GM19438 (cell line): ENCODE measurements around the gene NRCAM.
"Not testable (repeated sequence)": the region's sequence is repeated elsewhere in the genome, so short reads cannot be mapped to it uniquely, and the experiment has no call there.

Experiments
- ATAC-seq: cut with Tn5 transposase; IDR thresholded peaks from one replicate; pipeline ENCODE4 v1.9.1; 2021; ENCODE audit warnings: low read depth; ENCODE audit not compliant: unreplicated experiment

Gene NRCAM

DNA sequence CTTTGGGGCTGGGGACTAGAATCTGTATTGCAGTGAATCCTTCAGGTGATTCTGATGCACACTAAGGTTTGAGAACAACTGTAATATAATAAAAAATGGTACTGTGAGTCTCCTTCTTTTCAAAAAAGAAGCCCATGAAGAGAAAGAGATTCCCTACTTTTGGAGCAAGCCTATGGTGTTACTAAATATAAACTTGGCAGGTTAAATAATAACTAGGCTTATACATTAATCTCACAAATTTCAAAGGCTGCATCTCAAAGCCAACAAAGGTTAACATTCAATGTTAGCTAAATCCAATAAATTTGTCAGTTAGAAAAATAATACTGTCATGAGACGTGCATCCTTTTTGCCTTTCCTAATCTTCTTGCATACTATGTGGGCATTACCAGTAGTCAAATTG lies 166.4 kb downstream of the NRCAM start:
- ATAC-seq, result no peak

DNA sequence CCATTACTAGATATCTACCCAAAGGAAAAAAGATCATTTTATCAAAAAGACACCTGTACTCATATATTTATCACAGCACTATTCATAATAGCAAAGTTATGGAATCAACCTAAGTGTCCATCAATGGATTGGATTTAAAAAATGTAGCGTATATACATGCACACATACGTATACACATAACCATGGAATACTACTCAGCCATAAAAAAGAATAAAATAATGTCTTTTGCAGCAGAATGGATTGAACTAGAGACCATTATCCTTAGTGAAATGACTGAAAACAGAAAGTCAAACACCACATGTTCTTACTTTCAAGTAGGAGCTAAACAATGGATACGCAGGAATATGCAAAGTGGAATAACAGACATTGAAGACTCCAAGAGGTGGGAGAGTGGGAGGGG lies 168.4 kb downstream of the NRCAM start:
- ATAC-seq, result no peak

DNA sequence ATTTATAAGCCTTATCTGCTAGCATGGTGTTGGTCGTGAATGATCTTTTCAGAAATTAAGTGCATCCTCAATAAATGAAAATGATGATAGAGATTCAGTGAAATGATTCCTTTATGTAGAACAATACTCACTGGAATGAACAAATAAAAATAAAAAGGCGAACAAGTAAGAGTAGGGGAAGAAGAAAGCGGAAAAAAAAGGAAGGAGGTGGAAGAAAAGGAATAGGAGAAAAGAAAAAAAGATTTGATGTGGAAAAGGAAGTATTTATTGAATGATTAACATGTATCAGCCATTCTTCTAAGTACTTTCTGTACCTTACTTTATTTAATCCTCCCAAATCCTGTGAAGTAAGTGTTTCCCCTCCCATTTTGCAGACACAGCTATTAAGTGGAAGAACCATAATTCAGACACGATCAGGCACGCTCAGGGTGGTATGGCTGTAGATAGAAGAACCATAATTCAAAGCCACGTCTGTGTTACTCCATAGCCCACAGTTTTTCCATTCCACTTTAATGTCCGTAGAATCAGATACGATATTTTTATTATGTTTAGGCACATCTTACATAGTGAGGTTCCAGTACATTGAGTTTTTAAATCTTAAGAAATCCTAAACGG lies 169.8 kb downstream of the NRCAM start:
- no peak for ATAC-seq

DNA sequence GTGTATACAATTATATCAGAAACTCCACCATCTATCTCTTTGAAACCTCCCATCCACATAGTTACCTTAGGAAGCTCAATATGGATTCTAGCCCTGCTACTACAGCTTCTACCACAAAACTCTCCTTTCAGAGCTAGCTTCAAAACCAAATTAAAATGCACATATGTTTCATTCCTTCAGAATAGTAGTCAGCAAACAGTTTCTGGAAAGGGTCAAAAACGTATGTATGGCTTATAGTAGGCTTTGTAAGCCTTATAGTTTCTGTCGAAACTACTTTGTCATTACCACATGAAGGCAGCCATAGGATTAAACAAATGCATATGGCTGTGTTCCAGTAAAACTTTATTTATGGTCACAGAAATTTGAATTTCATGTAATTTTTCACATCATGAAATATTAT lies 170.5 kb downstream of the NRCAM start:
- ATAC-seq, result no peak

DNA sequence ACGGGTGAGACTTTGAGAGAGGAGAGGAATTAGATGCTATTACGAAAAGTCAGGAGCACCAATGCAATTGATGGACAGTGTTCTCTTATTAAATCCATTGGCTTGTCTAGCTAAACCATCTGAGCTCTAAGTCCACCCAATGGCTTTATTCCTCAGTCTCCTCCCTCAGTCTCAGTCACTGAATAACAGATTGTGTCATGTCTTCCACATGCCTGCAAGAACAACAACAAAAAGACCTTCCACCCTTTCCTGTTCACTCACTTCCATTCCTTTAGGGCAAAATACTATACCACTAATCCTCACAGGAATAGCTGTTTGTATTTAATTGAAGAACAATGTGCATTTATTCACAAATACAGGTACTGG lies 171.2 kb downstream of the NRCAM start:
- ATAC-seq, result no peak

DNA sequence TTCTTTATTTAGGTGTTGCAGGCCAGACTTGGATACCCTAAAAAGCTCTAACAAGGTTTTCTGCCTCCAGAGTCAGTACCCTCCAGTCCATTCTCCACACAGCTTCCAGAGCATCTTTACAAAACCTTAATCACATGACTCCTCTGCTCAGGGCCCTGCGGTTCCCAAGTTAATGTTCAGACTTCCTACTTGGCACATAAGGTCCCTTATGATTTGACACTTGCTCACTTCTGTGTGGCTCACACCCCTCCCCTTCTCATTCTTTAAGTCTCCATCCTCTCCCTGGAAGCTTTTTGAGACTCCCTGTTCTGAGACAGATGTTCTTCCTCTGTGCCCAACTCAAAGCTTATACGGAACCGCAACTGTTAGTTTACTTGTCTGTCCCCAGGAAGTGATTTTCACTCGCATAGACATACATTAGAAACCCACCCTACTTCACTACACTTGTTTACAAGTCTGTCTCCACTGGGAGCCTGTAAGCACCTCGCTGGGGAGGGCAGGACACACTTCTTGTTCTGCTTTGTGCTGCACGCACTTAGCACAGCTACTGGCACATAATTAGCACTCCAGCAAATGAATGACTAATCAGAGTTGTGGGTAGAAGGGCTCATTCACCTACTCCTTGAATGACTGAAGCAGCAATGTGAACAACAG lies 171.8 kb downstream of the NRCAM start:
- ATAC-seq, result no peak

DNA sequence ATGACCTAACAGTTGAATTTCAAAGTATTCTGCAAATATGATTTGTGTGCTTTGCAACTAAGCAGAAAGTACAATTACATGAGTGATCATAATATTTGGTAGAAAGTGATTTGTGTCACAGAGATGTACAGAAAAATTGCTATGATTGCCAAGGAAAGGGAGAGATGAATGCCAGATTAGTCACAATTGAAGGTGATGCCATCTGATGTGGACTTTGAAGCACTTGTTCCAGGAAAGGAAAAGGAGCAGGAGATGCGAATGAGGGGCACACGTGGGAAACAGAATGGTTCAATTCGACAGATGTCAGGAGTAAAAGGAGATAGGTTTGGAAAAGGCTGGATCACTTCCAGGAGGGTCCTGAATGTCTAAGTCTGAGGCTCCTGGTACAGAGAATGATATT lies 173.0 kb downstream of the NRCAM start:
- ATAC-seq, result no peak

DNA sequence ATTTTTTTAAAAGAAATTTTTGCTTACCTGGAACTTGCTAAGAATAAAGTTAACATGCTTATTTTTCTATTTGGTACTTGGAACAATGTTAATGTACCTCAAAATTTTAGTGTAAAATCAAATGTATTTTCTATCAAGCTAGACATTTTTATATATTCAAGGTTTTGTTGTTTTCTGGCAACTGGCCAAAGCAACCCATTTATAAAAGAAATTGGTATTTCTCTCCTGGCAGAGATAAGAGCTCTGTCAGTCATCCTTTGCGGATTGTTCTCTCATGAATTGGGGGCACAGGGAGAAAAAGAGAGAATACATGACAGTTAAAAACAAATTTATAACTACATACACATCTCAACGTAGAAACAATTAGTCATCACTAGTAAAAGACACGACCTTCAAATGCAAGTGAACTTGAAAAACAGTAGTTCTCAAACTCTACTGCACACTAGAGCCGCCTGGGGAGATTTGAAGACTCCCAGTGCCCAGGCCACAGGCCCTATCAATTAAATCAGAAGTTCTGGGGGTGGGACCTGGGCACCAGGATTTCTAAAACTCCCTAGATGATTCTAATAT lies 173.7 kb downstream of the NRCAM start:
- no peak for ATAC-seq

DNA sequence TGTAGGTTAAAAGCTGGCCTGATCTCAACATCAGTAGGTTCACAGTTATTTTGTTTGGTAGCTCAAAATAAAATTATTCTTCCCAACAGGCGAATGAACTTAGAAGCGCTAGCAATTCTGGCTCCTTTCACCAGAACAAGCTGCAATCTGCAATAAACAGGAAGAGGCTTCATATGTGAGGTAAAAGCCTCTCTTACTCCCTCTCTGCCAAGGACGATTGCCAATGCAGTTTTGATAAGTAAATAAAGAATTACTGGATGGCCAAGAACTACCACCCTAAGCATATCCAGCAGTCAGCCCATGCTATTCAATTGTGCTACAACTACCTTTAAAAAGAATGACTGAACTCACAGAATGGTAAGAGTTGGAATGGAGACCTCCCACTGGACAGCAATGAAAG lies 176.1 kb downstream of the NRCAM start:
- ATAC-seq, result no peak

DNA sequence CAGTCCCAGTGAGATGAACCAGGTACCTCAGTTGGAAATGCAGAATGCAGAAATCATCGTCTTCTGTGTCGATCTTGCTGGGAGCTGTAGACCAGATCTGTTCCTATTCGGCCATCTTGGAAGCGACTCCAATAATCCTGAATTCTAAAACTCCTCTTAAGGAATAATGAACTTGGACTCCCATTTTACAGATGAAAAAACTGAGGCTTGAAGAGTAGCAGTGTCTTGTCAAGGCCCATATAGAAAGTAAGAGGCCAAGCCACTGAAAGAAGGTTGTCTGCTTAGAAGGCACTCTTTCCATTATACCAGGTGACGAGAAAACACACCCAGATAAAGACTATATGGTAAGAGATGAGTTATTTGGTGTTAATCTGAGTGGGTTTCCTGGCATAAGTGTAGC lies 177.5 kb downstream of the NRCAM start:
- ATAC-seq, result no peak

DNA sequence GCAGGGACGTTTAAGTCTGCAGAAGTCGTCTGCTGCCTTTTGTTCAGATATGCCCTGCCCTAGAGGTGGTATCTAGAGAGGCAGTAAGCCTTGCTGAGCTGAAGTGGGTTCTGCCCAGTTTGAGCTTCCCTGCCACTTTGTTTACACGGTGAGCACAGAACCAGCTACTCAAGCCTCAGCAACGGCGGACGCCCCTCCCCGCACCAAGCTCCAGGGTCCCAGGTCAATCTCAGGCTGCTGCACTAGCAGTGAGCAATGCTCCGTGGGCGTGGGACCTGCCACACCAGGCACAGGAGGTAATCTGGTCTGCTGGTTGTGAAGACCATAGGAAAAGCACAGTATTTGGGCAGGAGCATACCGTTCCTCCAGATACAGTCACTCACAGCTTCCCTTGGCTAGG lies 178.0 kb downstream of the NRCAM start:
- no peak for ATAC-seq

DNA sequence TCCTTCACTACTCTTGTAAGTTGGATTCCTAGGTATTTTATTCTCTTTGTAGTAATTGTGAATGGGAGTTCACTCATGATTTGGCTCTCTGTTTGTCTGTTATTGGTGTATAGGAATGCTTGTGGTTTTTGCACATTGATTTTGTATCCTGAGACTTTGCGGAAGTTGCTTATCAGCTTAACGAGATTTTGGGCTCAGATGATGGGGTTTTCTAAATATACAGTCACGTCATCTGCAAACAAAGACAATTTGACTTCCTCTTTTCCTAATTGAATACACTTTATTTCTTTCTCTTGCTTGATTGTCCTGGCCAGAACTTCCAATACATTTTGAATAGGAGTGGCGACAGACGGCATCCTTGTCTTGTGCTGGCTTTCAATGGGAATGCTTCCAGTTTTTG lies 181.8 kb downstream of the NRCAM start:
- ATAC-seq, result not testable (repeated sequence)

DNA sequence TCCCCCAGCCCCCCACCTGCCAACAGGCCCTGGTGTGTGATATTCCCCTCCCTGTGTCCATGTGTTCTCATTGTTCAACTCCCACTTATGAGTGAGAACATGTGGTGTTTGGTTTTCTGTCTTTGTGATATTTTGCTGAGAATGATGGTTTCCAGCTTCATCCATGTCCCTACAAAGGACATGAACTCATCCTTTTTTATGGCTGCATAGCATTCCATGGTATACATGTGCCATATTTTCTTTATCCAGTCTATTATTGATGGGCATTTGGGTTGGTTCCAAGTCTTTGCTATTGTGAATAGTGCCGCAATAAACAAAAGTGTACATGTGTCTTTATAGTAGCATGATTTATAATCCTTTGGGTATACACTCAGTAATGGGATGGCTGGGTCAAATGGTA lies 183.3 kb downstream of the NRCAM start:
- not testable (repeated sequence) for ATAC-seq

DNA sequence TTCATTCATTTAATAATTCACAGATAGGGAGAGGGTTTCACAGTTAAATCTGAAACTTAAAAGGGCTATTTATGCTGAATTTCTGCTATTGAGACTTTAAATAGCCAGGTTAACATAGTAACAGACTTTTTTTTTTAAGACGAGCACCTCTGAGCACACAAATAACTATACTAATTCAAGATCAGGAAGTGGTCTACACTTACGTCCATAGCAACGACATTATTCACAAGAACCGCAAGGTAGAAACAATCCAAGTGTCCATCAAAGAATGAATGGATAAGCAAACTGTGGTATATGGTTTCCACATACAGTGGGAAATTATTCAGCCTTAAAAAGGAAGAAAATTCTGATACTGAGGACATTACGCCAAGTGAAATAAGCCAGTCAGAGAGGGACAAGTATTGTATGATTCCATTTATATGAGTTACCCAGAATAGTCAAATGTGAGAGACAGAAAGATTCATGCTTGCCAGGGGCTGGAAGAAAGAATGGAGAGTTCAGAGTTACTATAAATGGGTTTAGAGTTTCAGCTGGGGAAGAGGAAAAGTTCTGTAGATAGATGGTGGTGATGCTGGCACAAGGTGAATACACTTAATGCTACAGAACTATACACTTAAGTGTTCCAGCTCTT lies 185.7 kb downstream of the NRCAM start:
- no peak for ATAC-seq

DNA sequence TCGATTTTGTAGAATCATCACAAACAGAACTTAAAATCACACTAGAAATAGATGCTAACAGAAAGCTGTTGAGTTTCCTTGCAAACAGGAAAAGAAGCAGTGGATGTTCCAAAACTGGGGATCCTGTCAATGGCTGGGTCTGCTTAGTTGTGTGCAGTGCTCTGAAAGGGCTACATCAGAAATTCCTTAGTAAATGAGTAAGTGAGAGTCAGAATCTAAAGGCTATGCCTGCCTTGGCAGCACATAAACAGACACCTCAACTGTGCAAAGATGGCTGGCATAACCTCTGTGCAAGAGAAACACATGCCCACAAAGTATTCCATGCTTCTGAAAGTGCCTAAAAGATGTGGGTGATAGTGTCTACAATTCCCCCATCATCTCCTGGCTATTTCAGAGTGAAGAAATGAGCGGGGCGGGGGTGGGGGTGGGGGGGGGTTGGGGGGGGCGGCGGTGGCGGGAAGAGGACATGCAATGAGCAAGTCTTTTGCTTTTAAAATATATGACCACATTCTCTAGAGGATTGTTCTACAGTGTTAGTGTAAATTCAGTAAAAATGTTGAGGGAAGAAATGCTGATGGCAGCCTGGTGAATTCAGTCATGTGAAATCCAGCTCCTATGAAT lies 187.9 kb downstream of the NRCAM start:
- no peak for ATAC-seq

DNA sequence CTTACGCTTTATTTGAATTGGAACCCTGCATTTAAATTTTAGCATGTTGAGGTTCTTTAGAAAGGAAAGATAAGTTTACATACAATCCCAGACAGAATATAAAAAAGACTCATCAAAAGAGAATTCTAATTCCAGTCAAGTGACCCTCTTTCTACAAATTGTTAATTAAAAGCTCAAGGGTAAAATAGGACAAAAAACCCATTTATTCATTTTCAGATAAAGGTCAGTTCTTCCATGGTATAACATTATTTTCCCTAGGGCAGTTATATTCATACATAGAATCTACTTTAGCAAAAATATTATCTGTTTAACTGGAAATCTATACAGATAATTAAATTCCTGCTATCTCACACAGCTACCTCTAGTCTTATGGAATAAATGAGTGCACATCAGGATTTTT lies 188.6 kb downstream of the NRCAM start:
- ATAC-seq, result no peak

DNA sequence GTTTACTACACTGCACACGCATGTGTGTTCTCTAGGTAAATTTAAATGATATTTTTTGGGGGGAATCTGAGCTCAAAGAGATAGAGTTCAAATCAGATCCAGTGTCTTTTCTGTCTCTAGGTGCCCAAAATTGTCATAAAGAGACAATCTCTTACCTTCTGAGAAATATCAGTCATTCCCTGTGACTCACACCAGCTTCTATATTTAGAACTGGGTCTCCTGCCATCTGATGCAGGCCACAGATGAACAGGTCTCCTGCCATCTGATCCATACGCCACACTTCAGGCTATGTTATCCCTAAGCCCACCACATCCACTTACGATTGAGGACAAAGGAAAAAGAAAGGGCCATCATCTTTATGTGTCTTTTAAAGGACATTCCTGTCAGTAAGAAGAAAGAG lies 189.7 kb downstream of the NRCAM start:
- no peak for ATAC-seq

DNA sequence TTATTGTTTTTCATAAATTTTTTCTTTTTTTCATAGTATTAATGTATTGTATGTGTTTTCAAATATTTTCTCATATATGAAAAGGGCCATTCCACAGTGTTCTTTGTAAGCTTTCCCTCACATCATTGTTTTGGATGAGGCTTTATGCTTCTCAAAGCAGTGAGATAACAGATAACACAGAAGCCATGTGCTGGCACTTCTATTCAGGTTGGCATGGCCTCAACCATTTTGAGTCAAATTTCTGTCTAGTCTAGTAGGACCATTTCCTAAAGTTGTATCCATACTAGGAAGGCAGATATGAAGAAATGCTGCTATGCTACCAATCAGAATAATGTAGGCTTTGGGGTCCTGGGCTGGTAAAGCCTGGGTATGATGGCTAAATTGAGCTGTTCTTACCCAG lies 190.2 kb downstream of the NRCAM start:
- ATAC-seq, result no peak

DNA sequence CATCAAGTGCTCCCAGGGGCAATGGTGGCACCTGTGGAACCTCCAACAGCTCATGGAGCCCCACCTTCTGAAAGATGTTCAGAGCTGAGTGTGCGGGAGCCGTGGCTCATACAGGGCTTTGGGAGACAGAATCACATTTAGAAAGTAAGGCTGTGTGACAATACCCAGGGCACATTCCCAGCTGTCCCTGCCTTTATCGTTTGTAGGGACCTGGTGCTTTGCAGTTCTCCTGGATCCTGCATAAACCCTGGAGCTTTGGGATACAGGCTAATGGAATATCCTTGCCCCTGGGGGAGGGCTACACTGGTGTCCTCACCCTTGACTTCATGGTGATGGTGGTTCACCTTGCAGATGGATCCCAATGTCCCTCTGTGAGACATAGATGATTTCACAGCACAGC lies 191.2 kb downstream of the NRCAM start:
- no peak for ATAC-seq

DNA sequence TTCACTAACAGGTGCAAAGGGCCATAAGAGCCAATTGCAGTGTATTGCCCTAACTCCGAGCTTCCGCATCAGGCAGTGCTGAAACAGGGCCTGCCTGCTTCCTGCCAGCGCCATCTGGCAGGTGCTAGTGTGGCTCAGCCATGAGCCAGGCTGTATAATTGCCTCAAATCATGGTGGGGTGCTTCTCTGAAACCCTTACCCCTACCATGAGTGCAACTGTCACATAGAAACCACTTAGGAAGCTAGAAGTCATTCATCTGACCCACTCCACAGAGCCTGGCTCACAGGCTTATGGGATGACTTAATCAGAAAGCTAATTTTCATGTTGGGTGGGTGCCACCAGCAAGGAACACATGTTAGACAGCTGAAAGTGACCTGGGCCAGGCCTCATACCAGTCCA lies 192.8 kb downstream of the NRCAM start:
- no peak for ATAC-seq

DNA sequence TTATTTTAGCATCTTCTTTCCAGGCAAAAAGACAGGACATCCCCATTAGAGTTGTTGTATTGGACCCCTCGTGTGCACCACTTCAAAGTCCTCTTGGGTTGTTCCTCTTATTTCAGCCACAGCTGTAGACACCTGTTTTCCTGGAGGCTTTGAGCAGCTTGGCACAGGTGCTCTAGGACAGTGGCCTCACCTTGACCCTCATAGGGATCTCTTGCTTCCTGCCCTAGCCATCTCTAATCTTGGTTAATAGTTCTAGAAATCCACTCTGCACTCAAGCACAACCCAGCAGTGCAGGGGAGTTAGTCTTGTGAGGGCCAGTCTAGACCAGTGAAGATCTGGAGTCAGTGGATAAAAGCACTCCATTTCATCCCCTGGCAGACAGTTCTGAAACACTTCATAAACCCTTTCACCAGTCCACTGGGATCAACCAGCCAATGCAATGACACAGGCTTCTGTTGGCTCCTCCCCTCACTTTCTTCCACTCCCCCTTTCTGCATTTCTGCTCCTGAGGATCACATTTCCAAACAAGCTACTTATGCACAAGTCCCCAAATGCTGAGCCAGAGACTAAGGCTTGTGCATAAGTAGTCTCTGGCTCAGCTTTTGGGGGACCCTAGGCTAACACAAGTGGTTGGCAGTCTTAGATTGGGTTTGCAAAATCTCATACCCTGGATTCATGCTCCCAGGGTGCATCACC lies 194.5 kb downstream of the NRCAM start:
- no peak for ATAC-seq
